HL-60 (cell line): ENCODE measurements around the gene CZIB.

Experiments
- CTCF ChIP-seq: IDR thresholded peaks from one replicate; pipeline ENCODE4 v1.5.1; 2011; ENCODE audit warnings: low read length, control low read depth, inconsistent platforms; ENCODE audit not compliant: insufficient read depth
- POLR2AphosphoS5 ChIP-seq: IDR thresholded peaks from 2 replicates; pipeline ENCODE4 v1.6.1; 2012; ENCODE audit warnings: low read depth
- TF ChIP-seq, protein P1 (sequence below): IDR thresholded peaks from 2 replicates; pipeline ENCODE4 v1.6.1; 2012; ENCODE audit warnings: low read depth; ENCODE audit not compliant: insufficient replicate concordance

DNA sequence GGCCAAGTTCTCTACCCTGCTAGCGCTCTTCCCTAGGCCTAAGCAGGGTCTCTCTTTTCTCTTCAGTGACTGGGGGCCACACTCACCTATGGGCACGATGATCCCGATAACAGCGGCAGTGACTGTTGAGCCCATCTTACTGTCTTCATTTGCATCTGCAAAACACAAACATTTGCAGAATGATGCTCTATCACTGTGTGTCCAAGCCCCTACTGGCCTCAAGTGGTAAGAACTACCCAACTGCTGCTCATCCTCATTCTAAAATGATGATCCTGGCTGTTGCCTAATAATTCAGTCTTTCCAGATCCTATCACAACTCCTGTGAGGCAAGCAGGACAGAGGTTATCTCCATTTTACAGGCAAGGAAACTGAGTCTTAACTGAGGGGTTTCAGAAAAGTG is 34.6 kb upstream of the CZIB start:
- no peak for TF ChIP-seq CTCF
- no peak for TF ChIP-seq POLR2AphosphoS5
- TF ChIP-seq, protein P1, sequence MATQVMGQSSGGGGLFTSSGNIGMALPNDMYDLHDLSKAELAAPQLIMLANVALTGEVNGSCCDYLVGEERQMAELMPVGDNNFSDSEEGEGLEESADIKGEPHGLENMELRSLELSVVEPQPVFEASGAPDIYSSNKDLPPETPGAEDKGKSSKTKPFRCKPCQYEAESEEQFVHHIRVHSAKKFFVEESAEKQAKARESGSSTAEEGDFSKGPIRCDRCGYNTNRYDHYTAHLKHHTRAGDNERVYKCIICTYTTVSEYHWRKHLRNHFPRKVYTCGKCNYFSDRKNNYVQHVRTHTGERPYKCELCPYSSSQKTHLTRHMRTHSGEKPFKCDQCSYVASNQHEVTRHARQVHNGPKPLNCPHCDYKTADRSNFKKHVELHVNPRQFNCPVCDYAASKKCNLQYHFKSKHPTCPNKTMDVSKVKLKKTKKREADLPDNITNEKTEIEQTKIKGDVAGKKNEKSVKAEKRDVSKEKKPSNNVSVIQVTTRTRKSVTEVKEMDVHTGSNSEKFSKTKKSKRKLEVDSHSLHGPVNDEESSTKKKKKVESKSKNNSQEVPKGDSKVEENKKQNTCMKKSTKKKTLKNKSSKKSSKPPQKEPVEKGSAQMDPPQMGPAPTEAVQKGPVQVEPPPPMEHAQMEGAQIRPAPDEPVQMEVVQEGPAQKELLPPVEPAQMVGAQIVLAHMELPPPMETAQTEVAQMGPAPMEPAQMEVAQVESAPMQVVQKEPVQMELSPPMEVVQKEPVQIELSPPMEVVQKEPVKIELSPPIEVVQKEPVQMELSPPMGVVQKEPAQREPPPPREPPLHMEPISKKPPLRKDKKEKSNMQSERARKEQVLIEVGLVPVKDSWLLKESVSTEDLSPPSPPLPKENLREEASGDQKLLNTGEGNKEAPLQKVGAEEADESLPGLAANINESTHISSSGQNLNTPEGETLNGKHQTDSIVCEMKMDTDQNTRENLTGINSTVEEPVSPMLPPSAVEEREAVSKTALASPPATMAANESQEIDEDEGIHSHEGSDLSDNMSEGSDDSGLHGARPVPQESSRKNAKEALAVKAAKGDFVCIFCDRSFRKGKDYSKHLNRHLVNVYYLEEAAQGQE = no peak
